ENCODE data around the gene TCEA2.

DNA sequence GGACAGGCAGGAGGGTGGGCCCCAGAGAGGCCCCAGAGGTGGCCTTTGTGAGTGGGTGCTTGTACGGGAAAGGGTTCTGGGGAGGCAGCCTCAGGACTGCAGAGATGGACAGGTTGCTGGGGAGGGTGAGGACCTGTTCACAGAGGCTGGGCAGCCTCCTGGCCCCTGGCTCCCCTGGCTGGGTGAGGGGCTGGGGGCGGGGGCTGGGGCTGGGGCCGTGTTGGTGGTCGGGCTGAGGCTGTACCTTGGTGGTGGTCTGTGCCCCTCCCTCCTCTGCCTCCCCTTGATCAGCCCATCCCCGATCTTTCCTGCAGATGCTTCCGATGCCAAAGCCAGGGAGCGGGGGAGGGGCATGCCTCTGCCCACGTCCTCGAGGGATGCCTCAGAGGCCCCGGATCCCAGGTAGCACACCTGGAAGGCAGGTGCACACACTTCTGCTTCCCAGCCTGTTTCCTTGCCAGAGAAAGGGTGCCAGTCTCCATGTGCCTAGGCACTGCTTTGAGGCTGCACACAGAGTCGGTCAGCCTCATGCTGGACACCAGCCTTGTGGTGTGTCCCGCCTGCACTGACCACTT lies 4.8 kb downstream of the TCEA2 start:
- TF ChIP-seq CTCF (IDR thresholded peaks at IDR 0.05; ENCODE audit: low read length): no peak
- TF ChIP-seq EZH2 (IDR thresholded peaks at IDR 0.05; ENCODE audit: borderline replicate concordance, low read length): no peak

Data from OCI-LY1 (cell line).